ENCODE results near the gene NLRP6.
A peak's percentile ranks its signal among the peaks of the same experiment; 100 is the strongest.

Gene NLRP6

DNA sequence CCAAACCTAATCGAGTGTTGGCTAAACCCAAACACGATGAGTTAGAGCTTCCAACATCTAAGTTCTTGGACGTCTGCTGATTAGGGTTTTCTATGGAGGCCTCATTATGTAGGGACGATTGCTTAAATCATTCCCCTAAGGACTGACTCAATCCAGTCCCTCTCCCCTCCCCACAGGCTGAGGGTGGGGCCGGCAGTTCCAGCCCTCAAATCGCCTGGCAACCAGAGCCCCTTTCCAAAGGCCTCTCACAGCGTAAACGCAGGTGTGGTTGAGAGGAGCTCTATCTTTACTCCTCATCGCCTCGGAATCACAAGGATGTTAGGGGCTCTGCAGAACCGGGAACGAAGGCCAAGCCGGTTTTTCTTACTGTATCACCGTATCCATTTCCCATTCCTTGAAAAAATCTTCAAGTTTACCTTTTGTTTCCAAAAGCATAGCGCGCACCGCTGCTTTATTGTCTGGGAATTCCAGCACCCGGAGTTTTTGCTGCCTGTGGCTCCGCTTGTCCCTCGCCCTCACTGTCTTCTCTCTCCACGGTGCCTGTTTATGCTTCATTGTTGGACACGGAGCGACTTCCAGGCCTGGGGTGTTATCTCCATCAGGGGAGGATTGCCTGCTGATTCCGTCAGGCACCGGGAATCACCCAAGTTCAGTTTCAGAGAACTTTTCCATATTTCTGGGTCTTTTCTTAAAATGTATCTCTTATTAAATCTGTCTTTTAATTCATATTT, 56.2 kb downstream of the NLRP6 start:
- peak; percentile 75 for DNase-seq (ENCODE audit: low read depth)
- H3K4me3 ChIP-seq (replicated peaks; ENCODE audit: low read depth, low read length) = no peak overlapping the region
- TF ChIP-seq, protein P1, sequence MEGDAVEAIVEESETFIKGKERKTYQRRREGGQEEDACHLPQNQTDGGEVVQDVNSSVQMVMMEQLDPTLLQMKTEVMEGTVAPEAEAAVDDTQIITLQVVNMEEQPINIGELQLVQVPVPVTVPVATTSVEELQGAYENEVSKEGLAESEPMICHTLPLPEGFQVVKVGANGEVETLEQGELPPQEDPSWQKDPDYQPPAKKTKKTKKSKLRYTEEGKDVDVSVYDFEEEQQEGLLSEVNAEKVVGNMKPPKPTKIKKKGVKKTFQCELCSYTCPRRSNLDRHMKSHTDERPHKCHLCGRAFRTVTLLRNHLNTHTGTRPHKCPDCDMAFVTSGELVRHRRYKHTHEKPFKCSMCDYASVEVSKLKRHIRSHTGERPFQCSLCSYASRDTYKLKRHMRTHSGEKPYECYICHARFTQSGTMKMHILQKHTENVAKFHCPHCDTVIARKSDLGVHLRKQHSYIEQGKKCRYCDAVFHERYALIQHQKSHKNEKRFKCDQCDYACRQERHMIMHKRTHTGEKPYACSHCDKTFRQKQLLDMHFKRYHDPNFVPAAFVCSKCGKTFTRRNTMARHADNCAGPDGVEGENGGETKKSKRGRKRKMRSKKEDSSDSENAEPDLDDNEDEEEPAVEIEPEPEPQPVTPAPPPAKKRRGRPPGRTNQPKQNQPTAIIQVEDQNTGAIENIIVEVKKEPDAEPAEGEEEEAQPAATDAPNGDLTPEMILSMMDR (IDR thresholded peaks at IDR 0.05; ENCODE audit: low read length, missing control alignments) = no peak

Measured in fibroblast of pulmonary artery (primary cell).